NCI-H510A treated with DMSO at 0.1 percent for 48 hours (cell line): ENCODE results near the gene GLT8D1.

ENCODE experiments used
- DNase-seq: peaks from one replicate; lab custom pipeline; 2025; lab: John Stamatoyannopoulos, UW

Gene GLT8D1

GRCh38 chr3:52712291-52713212, 7.0 kb upstream of the GLT8D1 start:
- DNase-seq = no peak

- DNase-seq = no peak
Measured at GRCh38 chr3:52710512-52710911, 4.9 kb upstream of the GLT8D1 start.

GRCh38 chr3:52707585-52707984, 2.0 kb upstream of the GLT8D1 start:
- no peak for DNase-seq

DNA sequence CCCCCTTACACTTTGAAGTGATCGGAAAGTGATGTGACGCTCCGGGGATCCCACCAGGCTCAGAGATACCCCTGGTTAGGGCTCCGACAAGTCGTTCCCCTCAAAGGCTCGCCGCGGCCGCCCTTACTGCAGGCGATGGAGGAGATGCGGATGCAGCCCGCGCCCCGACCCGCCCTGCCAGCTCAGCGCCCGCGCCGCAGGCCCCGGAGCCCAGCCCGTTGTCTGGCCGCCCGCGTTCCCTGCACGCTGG, 228 bp downstream of the GLT8D1 start:
- no peak for DNase-seq

- no peak for DNase-seq
Measured at GRCh38 chr3:52704611-52705437, 767 bp downstream of the GLT8D1 start.

DNA sequence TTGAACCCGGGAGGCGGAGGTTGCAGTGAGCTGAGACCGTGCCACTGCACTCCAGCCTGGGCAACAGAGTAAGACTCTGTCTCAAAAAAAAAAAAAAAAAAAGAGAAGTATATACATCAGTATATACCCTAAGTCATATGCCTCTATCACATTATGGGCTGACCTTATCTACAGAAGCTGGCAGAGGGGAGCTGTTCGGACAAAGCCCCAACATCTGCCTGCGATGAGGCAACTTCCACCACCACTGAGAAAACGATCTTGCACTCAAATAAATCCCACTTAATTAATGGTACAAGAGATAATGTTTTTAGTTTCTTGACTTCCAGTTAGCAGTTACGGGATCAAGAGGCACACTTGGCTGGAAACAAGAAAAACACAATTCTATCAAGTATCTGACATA, 2.2 kb downstream of the GLT8D1 start:
- no peak for DNase-seq

DNA sequence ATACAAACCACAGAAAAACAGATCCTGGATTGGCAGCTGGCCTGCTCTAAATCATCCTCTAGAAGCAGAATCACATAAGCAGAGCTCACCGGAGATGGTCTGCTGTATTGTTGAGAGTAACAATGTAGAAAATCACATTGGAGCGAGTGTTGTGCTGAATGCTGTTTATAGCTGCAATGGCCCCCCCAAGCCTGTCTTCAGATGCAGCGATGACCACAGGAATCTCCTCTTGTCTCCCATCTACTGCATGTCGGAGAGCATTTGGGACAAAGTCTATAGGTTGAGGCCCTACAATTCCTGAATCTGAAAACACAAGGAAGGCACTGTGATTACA, 8.0 kb downstream of the GLT8D1 start:
- DNase-seq = no peak

DNA sequence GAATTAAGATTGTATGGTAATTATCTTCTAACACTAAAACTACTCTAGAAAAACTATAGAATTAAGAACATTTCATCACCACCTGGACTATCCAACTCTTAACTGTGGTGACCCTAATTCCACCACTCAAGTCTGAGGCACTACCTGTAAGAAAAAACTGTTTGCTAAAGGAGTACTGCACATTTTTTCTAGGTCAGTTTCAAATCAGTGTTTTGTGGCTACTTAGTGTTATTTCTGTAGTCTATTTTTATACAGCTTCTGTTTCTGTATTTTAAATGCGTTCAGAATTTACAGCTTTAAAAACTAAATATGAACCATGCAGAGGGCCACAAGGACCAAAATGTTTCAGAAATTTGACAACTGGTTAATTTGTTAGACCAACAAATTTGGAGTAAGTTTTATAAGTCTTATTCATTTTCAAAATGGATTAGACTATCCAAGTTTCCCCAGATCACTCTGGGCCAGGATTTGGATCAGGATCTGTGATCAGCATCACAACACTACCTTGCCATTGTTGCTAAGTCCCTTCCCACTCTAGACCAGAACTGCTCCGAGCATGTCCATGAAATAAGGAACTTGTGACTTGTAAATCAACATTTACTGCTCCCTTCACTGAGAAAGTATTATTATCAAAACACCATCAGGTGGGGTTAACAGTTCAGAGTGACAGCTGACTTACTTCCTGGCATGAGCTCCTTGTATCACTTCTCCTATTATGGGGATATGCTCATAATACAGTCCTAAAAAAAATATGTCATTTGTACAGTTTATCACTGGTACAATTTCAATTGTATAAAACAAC, 8.6 kb downstream of the GLT8D1 start:
- DNase-seq = no peak

DNA sequence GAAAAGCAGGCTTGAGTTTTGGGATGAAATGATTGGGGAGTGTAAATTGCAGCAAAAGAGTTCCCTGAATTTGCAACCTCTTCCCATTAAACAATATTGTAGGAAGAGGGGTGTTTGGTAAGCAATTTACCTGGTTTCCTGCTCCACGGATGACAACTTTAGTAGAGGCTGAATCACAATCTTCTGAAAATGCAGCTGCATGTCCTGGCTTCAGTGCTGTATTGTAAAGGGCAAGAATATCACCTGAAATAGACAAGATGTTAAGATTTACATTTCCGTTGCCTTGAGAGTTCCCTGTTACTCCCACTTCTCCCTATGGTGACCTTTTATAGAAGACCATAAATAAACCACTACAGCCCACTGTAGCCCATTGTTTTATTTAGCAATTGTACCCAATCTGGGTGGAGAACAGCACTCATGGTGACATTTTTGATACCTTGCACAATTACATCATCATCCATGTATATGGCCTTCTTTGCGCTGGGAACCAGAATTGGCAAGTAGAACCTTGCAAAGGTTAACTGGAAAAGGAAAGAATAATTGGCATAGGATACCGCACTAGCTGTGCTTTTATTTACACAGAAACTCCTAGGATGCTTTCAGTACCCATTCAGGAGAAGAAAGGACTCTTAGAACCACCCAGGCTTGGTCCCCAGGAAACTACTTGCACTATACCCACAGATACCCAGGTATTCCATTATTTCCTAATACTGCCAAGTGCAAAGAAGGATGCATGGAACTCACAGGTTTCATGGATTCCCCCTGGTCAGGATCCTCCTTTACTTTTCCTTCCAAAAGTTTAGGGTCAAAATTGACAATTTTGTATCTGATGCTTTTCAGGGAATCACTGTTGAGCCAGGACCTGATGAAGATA, 9.6 kb downstream of the GLT8D1 start:
- DNase-seq = no peak

GRCh38 chr3:52694528-52695189, 10.9 kb downstream of the GLT8D1 start:
- no peak for DNase-seq

- DNase-seq = no peak
Measured at GRCh38 chr3:52693071-52693470, 12.5 kb downstream of the GLT8D1 start.

- DNase-seq = no peak
Measured at GRCh38 chr3:52690560-52690959, 15.0 kb downstream of the GLT8D1 start.

- DNase-seq = no peak
Measured at GRCh38 chr3:52689151-52689550, 16.4 kb downstream of the GLT8D1 start.

DNA sequence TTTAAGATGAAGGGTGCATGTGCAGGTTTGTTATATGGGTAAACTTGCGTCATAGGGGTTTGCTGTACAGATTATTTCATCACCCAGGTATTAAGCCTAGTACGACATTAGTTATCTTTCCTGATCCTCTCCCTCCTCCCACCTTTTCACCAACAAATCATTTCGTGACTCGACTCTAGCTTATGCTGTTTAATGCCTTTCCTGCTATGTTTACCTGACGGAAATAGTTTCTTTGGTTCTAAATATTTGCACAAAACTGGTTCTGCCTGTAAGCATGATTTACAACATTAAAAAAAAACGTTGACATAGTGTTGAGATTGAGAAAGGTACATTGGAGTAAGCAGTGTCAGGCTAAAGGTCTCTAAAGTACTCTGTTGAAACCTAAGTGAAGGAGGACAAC, 17.3 kb downstream of the GLT8D1 start:
- no peak for DNase-seq

GRCh38 chr3:52685709-52686691, 19.6 kb downstream of the GLT8D1 start, which contains the start of the genes GNL3 and PBRM1:
TSS of gene GNL3 (plus strand) at chr3:52686032. CDS start at chr3:52686093, 61 bp downstream.
TSS of gene PBRM1 (minus strand) at chr3:52685913.
- peak; percentile 67 for DNase-seq

GRCh38 chr3:52685285-52685708, 20.3 kb downstream of the GLT8D1 start:
- DNase-seq = peak; percentile 63

DNA sequence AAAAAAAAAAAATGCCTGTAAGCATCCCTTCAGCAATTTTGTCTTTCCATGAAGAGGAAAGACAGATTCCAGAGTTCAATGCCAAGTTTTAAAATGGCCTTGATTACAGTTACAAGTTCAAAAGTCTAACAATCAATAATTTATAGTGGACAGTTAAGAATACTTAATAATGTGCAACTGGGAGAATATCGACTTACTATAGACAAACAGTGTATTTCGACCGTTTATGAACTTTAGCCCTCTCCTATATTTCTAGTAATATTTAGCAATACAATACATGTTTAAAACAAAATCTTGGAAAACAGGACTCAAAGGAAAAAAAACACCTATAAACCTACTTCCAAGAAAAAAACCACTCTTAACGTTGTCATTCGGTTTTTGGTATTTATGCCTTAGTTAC, 21.4 kb downstream of the GLT8D1 start:
- DNase-seq = no peak

DNA sequence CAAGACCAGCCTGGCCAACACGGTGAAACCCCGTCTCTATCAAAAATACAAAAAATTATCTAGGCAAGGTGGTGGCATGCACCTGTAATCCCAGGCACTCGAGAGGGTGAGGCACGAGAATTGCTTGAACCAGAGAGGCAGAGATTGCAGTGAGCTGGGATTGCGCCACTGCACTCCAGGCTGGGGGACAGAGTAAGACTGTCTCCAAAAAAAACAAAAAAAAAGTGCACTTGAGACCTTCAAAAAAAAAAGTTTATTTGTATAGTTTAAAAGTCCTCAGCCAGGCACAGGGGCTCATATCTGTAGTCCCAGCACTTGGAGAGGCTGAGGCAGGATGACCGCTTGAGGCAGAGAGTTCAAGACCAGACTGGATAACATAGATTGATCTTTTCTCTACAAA, 22.0 kb downstream of the GLT8D1 start:
- no peak for DNase-seq

GRCh38 chr3:52682016-52682415, 23.6 kb downstream of the GLT8D1 start:
- DNase-seq = no peak

DNA sequence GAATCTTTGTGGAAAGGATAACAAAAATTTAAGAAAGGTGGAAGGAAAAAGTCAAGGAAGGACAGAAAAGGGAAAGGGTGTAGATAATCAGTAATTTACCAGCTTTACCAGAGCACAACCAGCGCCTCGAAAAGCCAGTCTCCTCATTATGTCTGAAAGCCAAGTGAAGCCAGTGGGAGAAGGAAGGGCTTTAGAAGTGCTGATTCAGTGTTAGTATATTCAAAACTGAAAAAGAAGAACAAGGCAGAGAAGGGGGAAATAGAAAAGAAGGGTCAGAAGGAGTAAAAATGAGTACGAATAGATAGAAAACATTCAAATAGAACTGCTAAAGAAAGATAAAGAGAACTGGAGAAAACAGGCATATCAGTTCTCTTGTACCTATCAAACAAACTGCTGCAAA, 24.0 kb downstream of the GLT8D1 start:
- no peak for DNase-seq
